HG03575 (cell line): ENCODE measurements around the gene AMBP.

ENCODE experiments used
- ATAC-seq: cut with Tn5 transposase; IDR thresholded peaks from one replicate; pipeline ENCODE4 v1.9.1; 2021; ENCODE audit not compliant: unreplicated experiment, insufficient number of reproducible peaks, low FRiP score; ENCODE audit errors: extremely low read depth

AMBP gene

GRCh38 chr9:114078021-114078780, at the start of gene AMBP:
Gene AMBP (minus strand): TSS chr9:114078300. CDS start chr9:114078209, 91 bp downstream.
- no peak for ATAC-seq

- ATAC-seq = no peak
Measured at GRCh38 chr9:114126247-114127060, 48.4 kb upstream of the AMBP start.

- ATAC-seq = no peak
Measured at GRCh38 chr9:114125476-114126013, 47.4 kb upstream of the AMBP start.

- no peak for ATAC-seq
Measured at GRCh38 chr9:114124666-114125475, 46.8 kb upstream of the AMBP start.

GRCh38 chr9:114124138-114124537, 46.0 kb upstream of the AMBP start:
- ATAC-seq = no peak

- ATAC-seq = no peak
Measured at GRCh38 chr9:114123031-114123977, 45.2 kb upstream of the AMBP start.

GRCh38 chr9:114122136-114123027, 44.3 kb upstream of the AMBP start:
- no peak for ATAC-seq

GRCh38 chr9:114121227-114122135, 43.4 kb upstream of the AMBP start:
- ATAC-seq = no peak

- ATAC-seq = no peak
Measured at GRCh38 chr9:114120192-114121014, 42.3 kb upstream of the AMBP start.

- no peak for ATAC-seq
Measured at GRCh38 chr9:114119242-114120191, 41.4 kb upstream of the AMBP start.

GRCh38 chr9:114117996-114118830, 40.1 kb upstream of the AMBP start:
- ATAC-seq = no peak

- no peak for ATAC-seq
Measured at GRCh38 chr9:114117614-114117995, 39.5 kb upstream of the AMBP start.

GRCh38 chr9:114116126-114116747, 38.1 kb upstream of the AMBP start:
- ATAC-seq = no peak
